Measurements from ENCODE around the gene S100Z.

GRCh38 chr5:76958991-76959767 is 109.4 kb downstream of the S100Z start:
- TF ChIP-seq TCF7L2 (IDR thresholded peaks at IDR 0.05; ENCODE audit: borderline replicate concordance, low read depth, low read length), result no peak
- TF ChIP-seq ZNF274 (IDR thresholded peaks at IDR 0.05; ENCODE audit: low read length), result no peak
- no peak for TF ChIP-seq ZNF274 (tag by site-specific recombination; IDR thresholded peaks at IDR 0.05; ENCODE audit: borderline replicate concordance)
- no peak for TF ChIP-seq CTCF (tag by site-specific recombination; IDR thresholded peaks at IDR 0.05)
- TF ChIP-seq MYNN (tag by site-specific recombination; IDR thresholded peaks at IDR 0.05; ENCODE audit: borderline replicate concordance), result no peak
- no peak for TF ChIP-seq ZNF175 (tag by site-specific recombination; IDR thresholded peaks at IDR 0.05)
- no peak for TF ChIP-seq ZNF221 (tag by site-specific recombination; IDR thresholded peaks at IDR 0.05; ENCODE audit: borderline replicate concordance)
- TF ChIP-seq ZNF747 (tag by site-specific recombination; IDR thresholded peaks at IDR 0.05), result no peak
- no peak for TF ChIP-seq ZNF138 (tag by site-specific recombination; IDR thresholded peaks at IDR 0.05; ENCODE audit: borderline replicate concordance)
- no peak for TF ChIP-seq ZNF610 (tag by site-specific recombination; IDR thresholded peaks at IDR 0.05; ENCODE audit: borderline replicate concordance)
- TF ChIP-seq ZNF670 (tag by site-specific recombination; IDR thresholded peaks at IDR 0.05; ENCODE audit: low read depth), result no peak
- TF ChIP-seq ZNF660 (tag by site-specific recombination; IDR thresholded peaks at IDR 0.05), result no peak
- no peak for TF ChIP-seq ZBTB48 (tag by site-specific recombination; IDR thresholded peaks at IDR 0.05)
- TF ChIP-seq ZNF791 (tag by site-specific recombination; IDR thresholded peaks at IDR 0.05), result no peak
